GM12872 (cell line): ENCODE data around the gene APRT.

ENCODE experiments used
- TF ChIP-seq, protein P1 (sequence below): IDR thresholded peaks from 3 replicates; pipeline ENCODE4 v1.5.1; 2011; ENCODE audit warnings: low read depth, mild to moderate bottlenecking, low read length, moderate library complexity; ENCODE audit not compliant: insufficient read depth

Gene APRT

DNA sequence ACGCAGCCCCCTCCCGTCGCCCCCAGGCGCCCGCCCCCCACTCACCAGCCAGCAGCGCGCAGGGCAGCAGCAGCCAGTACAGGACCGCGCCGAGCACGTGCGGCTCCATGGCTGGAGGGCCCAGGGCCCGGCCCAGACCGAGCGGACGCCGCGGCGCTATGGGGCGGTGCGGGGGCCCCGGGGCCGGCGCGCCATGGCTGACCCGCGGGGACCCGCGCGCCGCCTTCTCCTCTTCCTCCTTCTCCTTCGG is 26.9 kb downstream of the APRT start:
- TF ChIP-seq, protein P1, sequence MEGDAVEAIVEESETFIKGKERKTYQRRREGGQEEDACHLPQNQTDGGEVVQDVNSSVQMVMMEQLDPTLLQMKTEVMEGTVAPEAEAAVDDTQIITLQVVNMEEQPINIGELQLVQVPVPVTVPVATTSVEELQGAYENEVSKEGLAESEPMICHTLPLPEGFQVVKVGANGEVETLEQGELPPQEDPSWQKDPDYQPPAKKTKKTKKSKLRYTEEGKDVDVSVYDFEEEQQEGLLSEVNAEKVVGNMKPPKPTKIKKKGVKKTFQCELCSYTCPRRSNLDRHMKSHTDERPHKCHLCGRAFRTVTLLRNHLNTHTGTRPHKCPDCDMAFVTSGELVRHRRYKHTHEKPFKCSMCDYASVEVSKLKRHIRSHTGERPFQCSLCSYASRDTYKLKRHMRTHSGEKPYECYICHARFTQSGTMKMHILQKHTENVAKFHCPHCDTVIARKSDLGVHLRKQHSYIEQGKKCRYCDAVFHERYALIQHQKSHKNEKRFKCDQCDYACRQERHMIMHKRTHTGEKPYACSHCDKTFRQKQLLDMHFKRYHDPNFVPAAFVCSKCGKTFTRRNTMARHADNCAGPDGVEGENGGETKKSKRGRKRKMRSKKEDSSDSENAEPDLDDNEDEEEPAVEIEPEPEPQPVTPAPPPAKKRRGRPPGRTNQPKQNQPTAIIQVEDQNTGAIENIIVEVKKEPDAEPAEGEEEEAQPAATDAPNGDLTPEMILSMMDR, result no peak

DNA sequence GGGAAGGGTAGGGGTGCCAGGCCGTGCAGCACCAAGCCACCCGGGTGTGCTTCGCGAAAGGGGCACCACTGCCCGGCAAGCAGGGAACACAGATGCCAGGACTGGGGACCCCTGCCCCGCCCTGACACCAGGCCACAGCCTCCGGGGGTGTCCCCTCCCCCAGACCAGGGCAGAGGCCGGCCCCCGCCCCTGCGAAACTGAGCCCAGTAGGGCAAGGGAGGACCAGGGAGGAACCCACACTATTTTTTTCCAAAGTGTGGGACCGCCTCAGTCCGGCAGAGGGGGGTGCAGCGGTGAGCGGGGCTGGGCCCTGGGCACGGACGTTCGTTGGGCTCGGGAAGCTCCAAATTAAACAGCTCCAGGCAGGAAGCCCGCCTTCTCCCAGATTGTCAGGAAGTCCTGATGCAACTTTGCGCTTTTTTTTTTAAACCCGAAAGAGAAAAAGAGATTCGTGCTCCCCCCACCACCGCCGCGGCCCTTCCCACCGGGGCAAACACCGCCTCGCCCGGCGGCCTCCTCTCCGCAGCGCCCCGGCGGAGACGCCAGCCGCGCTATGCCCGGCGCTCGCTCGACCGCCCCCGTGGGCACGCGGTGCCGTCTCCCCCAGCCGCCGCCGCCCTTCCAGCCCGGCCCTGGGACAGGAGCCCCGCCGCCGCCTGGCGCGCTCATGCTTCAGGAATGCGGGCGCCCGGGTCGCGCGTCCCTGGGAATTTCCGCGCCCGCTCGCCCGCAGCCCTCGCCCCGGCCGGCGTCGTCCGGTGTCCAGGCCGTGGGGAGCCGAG is 27.5 kb downstream of the APRT start:
- TF ChIP-seq, protein P1, result peak; percentile 61

DNA sequence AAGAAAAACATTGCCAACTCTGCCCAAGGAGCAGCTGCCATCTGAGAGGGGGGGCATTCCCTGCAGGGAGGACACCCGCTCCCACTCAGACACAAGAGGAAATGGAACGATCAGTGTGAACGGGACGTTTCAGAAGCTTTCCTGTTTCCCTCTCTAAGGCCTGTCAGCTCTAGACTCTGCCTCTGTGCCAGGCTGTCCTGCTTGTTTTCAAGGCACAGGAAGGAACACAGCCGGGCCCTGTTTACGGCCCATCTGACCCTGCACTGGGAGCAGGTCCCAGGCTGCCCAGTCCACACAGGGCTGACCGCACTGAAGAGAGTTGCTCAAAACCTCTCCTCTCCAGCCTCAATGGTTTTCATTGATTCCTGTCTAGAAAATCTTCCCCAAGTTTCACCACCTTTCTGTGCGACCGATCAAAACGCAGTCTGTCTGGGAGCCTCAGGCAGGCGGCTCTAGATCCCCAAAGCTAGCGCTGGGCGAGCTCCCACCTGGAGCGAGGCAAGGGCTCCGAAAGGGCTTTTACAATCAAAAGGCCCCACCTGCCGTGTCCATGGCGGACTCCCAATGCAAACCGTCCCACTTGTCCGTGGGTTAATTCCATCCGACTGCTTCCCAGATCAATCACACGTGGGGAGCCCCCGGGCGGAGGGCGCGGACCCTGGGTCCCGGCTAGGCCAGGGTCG is 28.2 kb downstream of the APRT start:
- TF ChIP-seq, protein P1, result no peak

DNA sequence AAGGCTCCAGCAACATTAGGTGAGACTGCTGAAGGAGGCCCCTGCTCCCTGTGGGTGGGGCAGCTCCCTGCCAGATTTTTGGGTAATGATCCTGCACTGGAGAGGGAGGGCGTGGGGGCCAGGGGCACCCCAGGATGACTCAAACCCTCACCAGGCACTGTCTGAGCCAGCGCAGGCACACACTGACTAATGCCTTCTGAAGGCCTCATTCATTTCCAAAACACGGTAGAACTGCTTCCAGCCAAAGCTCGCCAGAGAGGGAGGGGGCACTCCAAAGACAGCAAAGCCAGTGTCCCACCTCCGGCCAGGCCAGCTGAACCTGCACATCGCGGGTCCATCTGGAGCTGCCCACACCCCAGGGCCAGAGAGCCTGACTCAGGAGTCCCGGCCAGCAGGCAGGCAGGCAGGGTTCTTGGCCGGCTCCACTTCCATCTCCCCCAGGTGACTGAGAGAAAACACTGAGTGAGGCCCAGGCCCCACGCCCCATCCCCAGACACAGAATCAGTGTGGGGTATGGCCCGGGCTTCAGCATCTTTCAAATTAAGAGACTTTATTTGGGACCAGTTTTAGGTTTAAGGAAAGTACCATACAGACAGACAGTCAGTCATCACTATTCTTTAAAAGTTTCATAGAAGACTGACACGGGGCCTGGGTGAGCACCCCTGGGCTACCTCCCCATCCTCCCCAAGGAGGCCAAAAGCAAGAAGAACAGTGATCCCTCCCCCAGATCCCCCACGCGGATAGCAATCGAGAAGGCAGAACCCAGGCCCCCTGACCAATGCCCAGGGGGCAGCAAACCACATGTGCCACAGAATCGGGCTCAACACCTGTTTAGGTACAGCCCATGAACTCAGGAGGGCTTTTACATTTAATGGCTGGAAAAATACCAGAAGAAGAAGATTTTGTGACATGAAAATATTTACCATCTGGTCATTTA is 29.0 kb downstream of the APRT start:
- TF ChIP-seq, protein P1, result no peak

DNA sequence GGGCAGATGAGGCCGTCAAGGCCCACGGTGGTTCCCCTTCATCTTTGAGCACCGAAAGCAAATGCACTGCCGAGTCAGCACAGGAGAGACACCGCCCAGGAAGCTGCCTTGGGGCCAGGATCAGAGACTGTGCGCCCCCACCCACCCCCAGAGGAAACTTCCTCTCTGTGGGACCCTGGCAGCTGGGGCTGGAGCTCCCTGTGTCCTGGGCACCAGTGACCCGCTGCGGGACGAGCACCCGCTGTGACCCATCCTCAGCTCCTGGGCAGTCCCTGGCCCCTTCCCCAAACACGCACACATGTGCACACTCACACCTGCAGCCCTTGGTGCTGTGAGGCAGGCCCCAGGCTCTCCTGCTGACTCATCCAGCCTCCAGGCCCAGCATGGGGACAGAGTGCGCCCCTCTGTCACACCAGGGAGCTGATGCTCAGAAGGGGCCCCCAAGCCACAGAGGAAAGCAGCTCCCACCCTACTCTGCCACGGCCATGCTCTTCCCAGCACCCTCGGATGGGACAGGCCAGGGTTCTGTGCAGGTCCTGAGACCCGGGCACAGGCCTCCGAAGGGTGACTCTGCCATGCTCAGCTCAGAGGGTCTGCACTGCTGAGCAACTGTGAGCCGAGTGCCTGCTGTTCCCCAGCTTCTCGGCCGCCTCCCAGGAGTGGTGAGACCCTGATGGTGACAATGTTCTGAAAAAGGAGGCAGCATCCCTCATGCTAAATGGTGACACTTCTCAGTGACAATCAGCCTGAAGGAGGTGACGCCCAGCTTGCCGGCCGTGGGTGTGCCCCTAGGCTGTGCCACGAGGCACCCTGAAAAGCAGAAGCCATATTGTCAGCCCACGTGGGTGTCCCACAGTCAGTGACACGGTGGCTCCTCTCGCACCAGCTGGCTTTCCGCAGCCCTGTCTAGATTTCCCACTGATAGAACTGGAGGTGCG is 30.3 kb downstream of the APRT start:
- TF ChIP-seq, protein P1, result no peak

DNA sequence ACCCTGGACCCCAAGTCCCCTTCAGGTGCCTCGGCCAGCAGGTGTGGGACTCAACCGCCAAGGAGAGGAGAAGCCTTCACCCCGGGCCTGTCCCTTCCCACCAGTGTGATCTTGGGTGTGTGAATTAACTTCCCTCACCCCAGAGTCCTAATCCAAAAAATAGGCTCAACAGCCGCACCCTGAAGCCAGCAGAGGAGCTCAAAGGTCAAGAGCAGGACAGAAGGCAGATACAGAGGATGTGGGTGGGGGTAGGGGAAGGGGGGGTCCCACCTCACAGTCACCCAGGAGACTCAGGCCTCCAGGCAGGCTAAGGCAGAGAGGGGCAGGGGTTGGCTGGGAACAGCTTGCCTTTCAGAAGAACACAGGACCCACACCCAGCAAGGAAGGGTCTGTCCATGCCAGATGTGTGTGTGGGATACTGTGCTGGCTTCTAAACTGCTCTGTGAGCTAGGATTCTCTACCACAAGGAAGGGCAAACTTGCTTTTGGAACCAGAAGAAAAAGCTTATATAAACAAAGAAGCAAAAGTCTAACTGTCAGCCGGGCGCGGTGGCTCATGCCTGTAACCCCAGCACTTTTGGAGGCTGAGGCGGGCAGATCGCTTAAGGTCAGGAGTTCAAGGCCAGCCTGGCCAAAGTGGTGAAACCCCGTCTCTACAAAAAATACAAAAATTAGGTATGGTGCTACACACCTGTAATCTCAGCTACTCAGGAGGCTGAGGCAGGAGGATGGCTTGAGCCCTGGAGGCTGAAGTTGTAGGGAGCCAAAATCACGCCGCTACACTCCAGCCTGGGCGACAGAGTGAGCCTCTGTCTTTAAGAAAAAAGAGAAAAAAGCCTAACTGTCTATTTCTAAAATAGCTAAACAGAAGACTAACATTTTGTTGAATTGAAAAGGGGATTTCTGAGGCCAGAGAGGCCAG is 31.3 kb downstream of the APRT start:
- TF ChIP-seq, protein P1, result no peak
